ENCODE data around the gene RASL10B.
A peak's percentile ranks its signal among the peaks of the same experiment; 100 is the strongest.
"Not testable (repeated sequence)": the region's sequence is repeated elsewhere in the genome, so short reads cannot be mapped to it uniquely, and the experiment has no call there.

The RASL10B gene

DNA sequence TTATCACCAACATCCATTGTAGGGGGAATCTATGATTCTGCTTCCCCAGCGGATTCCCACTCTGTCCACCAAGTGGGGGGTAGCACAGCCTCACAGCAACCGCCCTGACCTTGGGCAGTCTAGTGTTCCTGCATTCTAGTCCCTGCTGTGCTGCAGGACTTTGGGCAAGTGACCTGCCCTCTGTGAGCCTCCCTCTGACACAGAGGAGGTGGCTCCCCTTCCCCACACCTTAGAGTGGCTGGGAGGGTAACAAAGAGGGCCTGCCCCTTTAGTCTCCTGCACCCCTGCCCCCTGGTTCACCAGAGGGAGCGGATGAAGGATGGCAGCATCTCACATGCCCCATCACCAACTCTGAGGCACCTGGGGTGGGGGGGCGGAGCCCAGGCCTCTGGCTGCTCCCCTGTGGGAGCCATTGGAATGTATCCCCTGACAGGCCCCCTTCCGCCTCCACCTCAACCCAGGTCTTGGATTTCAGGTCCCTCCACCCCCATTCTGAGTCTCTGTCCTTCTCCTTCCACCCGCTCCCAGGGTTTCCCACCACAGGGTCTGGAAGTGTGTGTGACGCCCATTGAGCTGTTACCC is 11.5 kb downstream of the RASL10B start:
- no peak for DNase-seq (ENCODE audit: low spot score)

DNA sequence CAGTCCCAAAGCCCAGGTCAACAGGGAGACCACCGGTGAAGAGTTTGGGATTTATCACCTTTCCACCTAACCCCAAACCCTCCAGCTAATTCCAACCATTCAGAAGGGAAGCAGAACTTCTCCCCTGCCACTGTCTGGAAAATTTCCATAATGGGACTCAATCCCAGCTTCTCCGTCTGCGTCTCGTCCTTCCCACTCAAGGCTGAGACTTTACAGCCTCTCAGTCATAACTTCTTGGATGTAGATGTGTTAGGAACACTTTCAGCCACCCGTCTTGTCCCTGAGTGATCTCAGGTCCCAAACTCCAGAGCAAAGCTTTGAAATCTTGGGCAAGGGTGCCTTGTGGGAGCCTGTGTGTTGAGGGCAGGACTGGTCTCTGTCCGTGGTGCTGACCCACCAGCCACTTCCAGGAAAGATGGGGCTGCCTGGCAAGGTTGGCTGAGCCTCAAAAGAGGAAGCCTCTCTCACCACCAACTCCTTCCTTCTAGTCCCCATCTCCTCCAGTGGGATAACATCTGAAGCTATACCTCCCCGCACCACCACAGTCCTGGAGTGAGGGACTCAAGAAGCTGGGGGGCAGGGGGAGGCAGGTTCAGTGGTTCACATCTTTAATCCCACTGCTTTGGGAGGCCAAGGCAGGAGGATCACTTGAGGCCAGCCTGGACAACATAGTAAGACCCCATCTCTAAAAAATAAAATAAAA is 12.3 kb downstream of the RASL10B start:
- DNase-seq (ENCODE audit: low spot score): peak; percentile 73

DNA sequence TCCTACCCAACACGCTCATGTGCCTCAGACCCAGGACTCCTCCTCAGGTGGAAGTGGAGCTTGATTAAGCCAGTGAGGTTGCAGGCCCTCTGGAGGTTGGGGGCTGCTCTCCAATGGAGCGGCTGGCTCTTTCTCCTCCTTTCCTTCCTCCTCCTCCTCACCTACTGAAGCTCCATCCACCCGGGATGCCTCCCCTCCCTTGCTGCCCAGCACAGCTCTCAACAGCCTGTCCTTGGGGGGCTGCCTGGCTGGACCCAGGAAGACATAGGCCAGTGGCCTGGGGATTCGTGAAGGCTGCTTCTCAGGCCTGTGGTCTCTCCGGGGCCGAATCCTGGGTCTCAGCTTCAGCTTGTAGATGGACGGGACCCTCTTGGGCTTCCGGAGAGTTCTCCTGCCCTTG is 13.4 kb downstream of the RASL10B start:
- DNase-seq (ENCODE audit: low spot score): no peak

DNA sequence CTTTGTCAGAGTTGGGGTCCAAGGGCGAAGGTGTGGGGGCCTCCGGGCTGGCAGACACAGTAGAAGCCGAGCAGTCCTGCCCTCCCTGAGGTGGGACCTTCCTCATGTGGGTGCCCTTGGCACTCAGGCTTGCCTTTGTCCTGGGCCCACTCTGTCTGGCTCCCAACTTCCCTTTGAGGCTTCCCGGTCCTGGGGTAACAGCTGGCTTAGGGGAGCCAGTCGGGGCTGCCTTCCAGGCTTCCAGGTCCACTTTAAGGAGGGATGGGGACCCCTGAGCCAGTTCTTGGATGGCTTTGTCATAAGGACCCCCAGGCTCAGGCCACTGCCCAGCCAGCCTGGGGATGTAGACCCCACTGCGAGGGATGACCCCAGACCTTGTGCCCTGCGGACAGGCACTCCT is 13.8 kb downstream of the RASL10B start:
- no peak for DNase-seq (ENCODE audit: low spot score)

DNA sequence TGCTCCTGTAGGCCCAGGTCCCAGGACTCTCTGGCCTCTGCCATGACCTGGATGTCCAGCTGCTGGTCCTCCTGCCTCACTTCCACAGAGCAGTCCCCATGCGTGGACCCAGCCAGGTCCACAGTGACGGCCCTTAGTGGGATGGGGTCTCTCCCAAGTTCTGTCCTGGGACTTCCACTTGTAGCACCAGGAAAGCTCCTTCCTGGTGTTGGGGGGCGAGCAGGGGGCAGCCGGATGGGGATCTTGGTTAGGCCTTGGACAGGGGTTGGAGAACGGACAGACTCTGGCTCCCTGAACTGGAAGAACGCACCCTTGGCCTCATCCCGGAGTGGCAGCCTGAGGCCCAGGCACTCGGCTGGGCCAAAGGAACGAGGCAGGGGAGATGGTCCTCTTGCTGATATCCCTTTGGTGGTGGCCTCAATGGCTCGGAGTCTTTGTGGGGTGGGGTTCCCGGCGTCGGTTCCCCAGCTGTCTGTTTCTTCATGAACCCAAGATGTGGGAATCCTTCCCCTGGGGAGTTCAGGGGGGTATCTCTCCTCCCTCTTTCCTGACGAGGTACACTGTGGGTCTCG is 14.4 kb downstream of the RASL10B start:
- no peak for DNase-seq (ENCODE audit: low spot score)

DNA sequence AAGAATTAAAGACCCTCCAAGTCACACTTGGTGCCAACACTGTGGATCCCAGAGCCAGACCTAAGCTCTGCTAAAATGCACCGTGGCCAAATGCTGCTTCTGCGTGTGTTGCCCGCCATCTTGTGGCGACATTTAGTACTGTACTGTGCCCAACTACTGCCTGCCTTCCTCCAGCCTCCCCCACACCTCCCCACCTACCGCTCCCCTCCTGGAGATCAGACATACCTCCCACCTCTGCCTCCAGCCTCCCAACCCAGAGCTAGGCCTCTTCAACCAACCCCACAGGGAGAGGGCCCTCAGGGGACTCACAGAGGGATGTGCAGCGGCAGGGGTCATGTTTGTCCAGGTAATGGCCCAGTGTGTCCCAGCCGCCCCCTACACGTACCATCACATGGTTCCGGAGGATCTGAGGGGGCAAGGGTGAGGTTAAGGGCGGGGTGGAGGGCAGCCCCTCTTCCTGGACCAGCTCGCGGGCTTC is 16.1 kb downstream of the RASL10B start:
- DNase-seq (ENCODE audit: low spot score): peak; percentile 89

DNA sequence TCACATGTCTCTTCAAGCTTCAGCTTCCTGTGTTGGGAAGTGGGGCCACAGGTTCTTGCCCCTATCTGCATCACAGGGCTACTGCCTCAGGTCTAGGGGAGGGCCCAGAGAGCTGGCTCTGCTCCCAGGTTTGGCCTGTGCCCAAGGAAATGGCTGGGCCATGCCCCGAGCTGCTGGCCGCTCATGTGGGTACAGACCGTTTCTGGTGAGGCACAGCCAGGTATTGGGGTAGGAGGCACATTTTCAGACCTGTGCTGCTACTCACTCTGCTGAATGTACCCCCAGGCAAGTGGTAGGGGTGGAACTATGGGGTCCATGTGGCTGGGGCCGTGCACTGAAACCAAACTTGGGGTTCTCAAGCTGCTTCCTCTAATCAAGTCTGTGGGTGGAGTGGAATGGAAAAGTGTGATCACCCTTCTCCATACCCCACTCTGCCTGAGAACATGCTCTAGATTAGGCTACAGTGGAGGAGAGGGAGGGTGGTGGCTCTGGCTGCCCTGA is 17.0 kb downstream of the RASL10B start:
- DNase-seq (ENCODE audit: low spot score): no peak

DNA sequence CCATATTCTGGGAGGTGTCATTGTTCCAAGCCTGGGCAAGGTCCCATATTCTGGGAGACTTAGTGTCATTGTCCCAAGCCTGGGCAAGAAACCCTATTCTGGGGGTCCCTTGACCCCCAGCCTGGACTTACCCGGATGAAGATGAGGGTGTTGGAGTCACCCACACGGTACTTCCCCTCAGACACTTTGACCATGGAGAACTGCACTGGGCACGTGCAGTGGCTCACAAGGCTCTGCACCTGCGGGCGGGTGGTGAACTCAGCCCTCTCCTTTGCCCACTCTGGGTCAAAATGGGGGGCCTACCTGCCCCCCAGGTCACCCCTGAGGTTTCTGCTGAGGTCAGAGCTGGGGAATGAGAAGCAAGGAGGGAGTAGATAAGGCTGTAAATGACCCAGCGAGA is 17.5 kb downstream of the RASL10B start:
- DNase-seq (ENCODE audit: low spot score): no peak

DNA sequence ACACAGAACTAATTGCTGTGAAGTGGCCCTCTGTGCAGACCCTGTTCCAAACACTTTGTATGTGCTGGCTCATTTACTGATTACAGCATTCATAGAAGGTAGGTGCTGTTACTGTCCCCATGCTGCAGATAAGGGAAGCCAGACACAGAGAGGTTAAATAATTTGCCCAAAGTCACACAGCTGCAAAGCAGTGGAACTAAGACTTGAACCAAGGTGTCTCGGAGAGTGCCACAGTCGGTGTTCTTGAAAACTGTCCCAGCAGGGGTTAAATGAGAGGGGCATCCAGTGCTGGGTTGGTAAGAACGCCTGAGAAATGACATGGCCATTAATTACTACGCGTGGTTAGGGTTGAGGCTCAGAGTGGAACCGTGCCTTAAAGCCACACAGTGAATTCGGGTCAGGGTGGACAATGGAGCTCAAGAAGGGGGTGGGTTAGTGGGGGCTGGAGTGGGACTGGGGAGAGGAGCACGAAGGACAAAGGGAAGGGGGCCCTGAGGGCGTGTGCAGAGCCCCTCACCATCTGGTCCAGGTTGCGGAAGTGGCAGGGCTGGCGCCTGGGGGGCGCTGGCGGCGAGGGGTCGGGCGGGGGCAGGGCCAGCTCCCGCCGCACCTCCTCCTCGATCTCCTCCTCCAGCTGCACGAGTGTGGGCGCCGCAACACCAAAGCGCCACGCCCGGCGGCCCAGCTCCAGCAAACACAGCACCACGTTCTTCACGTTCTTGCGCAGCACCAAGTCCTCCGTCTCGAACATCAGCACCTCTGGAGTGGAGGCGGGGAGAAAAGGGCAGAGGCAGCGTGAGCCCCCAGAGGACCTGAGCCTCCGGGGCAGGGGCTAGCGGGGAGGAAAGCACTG is 18.3 kb downstream of the RASL10B start:
- DNase-seq (ENCODE audit: low spot score): peak; percentile 77

DNA sequence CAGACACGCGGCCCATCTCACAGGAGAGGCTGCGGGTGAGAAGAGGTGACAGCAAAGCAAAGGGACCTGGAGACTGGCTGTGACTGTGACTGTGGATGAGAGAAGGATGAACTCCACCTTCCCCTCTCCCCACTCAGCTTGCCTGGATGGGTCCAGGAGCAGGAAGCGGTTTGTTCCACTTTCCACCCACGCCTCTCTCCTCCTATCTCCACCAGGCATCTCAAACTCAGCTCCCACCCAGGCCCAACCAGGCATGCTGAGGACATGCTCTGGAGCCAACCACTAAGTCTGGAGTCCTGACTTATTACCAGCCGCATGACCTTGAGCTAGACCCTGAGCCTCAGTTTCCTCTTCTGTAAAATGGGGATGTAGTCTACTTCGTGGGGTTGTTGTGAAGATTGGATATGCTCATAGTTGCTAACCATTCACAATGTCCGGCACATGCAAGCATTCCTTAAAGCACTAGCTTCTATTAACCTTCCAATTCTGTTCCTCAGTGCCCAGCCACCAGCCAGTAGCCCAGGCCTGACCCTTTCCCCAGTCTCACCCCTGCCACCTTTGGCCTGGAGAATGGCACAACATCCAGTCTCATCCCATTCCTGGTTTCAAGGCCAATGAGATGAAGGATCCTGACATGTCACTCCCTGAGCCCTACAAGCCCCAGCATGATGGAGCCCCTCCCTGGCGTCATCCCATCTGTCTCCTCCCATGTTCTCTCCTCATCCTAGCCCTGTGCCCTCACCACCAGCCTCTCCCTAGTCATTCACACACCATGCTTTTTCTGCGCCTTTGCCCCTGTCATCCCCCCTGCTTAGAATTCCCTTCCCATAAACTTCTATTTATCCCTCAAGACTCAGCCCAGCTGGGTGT is 19.3 kb downstream of the RASL10B start:
- DNase-seq (ENCODE audit: low spot score): no peak

DNA sequence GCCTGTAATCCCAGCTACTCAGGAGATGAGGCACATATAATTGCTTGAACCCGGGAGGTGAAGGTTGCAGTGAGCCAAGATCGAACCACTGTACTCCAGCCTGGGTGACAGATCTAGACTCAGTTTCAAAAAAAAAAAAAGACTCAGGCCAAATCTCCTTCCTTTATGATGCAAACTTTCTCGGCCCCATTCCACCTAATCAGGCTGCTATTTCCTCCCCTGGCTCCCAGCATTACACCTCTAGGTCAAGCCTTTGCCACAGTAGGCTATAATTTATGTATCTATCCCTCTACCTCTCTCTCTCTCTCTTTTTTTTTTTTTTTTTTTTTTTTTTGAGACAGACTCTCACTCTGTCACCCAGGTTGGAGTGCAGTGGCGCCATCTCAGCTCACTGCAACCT is 20.1 kb downstream of the RASL10B start:
- not testable (repeated sequence) for DNase-seq (ENCODE audit: low spot score)

DNA sequence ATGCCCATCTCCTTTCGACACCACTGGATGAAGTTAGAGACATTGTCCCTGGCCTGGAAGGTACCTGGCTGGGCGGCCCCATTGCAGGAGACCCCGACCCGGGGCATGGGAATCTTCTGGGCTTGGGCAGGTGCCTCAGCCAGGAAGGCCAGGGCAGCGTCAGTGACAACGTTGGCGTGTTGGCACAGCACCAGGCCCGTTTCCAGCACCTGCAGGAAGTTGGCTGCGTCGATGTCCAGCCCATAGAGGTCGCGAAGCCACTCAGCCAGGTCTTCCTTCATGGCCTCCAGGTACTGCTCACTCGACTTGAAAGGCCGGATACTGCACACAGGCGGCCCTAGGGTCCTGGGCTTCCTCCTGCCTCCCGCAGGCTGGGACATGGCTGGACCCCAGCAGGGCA is 21.0 kb downstream of the RASL10B start:
- no peak for DNase-seq (ENCODE audit: low spot score)

DNA sequence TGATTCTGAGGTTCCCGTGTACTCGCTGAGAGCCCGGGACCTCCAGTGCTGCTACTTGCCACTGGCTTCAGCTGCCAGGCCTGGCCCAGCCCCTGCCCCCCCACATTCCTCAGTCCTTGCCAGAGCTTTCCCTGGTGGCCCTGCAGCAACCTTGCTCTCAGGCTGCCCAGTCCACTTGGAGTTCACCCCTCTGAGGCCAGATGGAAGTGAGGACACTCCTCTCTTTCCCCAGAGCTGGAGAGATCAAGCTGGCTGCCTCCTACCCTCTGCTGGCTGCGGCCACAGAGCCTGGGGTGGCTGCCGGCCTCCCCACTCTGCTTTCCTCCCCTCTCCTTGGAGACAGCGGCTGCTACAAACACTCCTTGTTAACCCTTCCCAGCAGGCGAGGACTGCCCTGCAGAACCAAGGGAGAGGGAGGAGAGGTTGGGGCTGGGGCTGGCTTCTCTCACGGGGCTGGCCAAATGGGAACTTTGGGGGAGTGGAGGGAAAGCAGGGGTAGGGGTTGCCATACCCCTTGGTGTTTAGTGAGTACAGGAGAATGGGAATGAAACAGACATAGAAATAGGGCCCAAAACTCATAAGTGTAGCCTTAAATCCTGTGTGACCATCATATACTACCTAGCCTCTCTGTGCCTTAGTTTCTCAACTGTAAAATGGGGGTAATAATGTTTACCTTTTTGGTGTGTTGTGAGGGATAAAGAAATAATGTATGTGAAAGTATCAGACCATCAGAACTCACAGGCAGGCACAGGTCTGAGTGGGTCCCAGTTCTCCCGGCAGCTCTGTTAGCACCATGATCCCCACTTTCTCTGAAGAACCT is 21.7 kb downstream of the RASL10B start, which contains the start of gene GAS2L2:
GAS2L2 (minus strand) TSS at position 295 of the 820 bp plus-strand sequence. CDS start 389 bp downstream, outside the sequence.
- no peak for DNase-seq (ENCODE audit: low spot score)

DNA sequence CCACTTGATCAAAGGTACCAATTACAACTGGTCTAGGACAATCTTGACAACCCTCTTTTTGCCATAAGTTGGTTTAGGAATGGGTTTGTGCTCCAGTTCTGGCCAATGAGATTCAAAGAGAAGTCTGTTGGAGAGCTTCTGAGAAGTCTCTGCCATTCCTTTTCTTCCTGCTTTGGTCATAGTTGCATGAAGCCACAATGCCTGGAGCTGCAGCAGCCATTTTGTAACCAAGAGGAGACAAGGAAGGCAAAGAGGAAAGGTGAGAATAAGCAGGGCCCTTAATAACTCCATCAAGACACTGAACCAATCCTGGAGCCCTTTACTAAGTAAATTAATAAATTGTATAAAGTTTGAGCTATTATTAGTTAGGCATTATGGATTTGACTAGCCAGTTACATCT is 25.8 kb downstream of the RASL10B start:
- no peak for DNase-seq (ENCODE audit: low spot score)

DNA sequence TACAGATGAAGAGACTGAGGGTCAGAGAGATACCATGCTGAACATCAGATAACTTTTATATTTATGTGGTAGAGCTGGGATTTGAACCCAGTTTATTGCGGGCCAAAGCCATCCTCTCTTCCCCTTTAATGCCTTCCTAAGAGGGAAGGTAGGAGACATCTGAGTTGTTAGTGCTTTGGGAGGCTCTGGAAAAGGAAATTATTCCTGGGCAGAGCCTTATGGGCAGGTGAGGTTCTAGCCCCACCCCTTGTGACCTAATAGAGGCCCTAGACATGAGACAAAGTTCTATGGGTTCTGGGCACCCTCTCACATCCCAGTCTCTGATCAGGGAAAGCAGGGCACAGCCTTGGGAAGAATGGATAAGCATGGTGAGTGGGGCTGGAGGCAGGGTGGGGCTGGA is 29.1 kb downstream of the RASL10B start, which contains the start of gene C17orf50:
C17orf50 (plus strand) TSS at position 301 of the 400 bp plus-strand sequence; CDS start at position 356, 55 bp downstream.
- no peak for DNase-seq (ENCODE audit: low spot score)

DNA sequence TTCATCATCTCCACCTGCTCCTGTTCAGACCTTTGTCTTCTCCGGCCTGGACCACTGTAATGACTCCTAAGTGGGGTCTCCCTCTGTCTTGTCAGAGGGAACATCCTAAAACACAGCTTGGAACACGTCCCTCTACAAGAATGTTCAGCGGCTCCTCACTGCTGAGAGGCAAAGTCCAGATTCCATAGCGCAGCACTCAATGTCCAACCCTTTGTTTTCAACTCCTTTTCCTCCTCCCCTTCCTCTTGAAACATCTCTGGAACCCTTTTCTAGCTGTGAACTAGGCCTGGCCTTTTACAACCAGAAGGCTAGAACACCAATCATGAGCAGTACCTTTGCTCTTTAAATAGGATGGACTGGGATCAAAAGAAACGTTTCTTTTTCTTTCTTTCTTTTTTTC is 30.2 kb downstream of the RASL10B start:
- DNase-seq (ENCODE audit: low spot score): no peak

DNA sequence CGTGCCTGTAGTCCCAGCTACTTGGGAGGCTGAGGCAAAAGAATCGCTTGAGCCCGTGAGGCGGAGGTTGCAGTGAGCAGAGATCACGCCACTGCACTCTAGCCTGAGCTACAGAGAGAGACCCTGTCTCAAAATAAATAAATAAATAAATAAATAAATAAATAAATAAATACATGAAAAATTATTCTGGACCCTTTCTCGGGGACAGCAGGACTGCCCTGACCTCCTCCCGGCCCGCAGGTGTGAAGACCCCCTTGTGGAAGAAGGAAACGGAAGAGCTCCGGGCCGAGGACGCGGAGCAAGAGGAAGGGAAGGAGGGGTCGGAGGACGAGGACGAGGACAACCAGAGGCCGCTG is 32.3 kb downstream of the RASL10B start:
- no peak for DNase-seq (ENCODE audit: low spot score)

DNA sequence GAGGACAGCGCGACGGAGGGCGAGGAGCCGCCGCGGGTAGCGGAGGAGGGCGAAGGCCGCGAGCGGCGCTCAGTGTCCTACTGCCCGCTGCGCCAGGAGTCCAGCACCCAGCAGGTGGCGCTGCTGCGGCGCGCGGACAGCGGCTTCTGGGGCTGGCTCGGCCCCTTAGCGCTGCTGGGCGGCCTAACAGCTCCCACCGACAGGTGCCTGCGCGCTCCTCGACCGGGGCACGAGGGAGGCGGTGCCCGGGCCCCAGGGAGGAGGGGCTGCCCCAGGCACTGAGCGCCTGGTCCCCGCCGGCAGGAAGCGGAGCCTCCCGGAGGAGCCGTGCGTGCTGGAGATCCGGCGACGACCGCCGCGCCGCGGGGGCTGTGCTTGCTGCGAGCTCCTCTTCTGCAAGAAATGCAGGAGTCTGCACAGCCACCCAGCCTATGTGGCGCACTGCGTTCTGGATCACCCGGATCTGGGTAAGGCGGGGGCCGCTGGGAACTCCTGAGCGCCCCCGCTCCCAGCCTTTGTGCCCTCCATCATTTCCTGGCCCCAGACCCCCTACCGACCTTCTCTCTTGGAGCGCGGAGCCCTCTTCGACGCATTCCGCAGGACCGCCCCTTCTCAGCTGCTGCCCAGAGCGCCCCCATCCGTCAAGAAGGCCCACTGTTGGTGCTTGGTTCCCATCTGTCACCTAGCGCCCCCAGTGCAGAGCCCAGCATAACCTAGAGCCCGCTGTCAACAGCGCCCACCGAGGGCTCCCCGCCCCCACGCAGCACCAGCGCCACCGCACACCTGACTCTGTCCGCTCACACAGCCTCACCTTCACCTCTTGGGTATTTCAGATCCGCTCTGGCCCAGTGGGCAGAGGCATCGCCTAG is 32.9 kb downstream of the RASL10B start:
- peak; percentile 98 for DNase-seq (ENCODE audit: low spot score)

DNA sequence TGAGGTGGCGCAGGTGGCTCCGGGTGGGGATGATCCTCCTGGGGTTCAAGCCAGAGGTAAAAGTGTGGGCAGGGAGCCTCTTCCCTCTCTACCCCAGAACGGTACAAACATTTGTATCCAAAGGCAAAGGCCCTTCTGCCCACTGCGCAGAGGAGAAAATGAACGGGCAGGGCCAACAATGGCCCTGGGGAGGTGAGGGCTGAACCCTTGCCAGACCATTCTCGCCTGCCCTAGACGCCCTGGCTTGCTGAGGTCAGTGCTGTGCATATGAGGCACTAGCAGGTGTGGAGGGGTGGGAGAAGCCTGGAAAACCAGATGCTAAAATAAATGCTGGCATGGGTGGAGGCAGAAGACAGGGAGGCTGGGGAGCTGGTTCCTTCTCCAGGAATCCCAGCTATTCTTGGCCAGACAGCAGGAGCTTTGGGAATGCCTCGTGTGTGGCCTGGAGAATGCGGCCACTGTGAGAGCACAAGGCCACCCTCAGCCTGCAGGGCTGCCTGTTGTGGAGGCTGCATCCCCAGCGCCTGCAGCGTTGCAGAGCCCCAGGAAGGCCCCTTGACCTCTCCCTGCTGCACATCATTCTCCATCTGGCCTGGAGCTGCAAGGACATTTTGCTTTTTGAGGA is 33.8 kb downstream of the RASL10B start:
- DNase-seq (ENCODE audit: low spot score): no peak
